OCI-LY3 (cell line): ENCODE results near the gene MDH1B.
"Not testable (repeated sequence)": the region's sequence is repeated elsewhere in the genome, so short reads cannot be mapped to it uniquely, and the experiment has no call there.

Experiments used
- CTCF ChIP-seq: fragments of 200-600, 300-600 bp; sonication (generic); IDR thresholded peaks from 2 replicates; pipeline ENCODE4 v1.5.1; 2014; ENCODE audit warnings: antibody characterized with exemption, low read length, low read depth
- EZH2phosphoT487 ChIP-seq: fragments of 200-600 bp; shearing (Covaris generic); IDR thresholded peaks from 2 replicates; pipeline ENCODE4 v1.6.1; 2018; ENCODE audit warnings: antibody characterized with exemption, mixed run types, low read depth

- TF ChIP-seq CTCF, EZH2phosphoT487: not testable (repeated sequence)
Observed at GRCh38 chr2:206812471-206812870, 47.3 kb upstream of the MDH1B start.
